Vagina (tissue), 2 donors: Measurements from ENCODE around the gene GNRH2.

Experiments used
- POLR2AphosphoS5 ChIP-seq, 2 donors: sonication (generic); formaldehyde crosslinking; IDR thresholded peaks; one replicate each; pipeline ENCODE4 v1.9.0; 2017; ENCODE audit warnings: antibody characterized with exemption in 2 of 2, mild to moderate bottlenecking in 2 of 2, low read depth in 1 of 2; ENCODE audit not compliant: insufficient read depth in 1 of 2
- TF ChIP-seq, protein P1 (sequence below), 3 experiments: fragments of 450-650 bp in 2 of 3; fragments of 200-600 bp in 1 of 3; sonication (generic) in 1 of 3; IDR thresholded peaks; one replicate each; pipeline ENCODE4 v1.5.1; 2017 to 2019; ENCODE audit warnings: antibody characterized with exemption in 3 of 3, mild to moderate bottlenecking in 2 of 3, moderate library complexity in 2 of 3

DNA sequence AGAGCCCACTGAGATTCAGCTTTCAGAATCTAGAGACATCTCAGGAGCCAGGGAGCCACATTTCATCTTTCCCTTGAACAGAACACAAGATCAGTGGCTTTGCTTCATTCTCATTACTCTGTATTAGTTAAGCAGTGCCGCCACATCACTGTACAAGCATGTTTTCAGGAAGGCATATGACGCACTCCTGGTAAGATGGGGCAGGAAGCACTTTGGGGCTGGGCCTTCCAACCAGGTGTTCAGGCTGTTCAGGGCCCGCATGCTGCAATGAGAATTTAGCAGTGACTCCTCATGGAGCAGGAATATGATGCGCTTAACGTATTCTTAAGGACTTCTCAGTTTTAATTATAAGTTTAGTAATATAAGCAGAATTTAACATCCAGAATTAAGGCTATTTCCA lies 29.7 kb upstream of the GNRH2 start:
- TF ChIP-seq, protein P1, sequence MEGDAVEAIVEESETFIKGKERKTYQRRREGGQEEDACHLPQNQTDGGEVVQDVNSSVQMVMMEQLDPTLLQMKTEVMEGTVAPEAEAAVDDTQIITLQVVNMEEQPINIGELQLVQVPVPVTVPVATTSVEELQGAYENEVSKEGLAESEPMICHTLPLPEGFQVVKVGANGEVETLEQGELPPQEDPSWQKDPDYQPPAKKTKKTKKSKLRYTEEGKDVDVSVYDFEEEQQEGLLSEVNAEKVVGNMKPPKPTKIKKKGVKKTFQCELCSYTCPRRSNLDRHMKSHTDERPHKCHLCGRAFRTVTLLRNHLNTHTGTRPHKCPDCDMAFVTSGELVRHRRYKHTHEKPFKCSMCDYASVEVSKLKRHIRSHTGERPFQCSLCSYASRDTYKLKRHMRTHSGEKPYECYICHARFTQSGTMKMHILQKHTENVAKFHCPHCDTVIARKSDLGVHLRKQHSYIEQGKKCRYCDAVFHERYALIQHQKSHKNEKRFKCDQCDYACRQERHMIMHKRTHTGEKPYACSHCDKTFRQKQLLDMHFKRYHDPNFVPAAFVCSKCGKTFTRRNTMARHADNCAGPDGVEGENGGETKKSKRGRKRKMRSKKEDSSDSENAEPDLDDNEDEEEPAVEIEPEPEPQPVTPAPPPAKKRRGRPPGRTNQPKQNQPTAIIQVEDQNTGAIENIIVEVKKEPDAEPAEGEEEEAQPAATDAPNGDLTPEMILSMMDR (IDR thresholded peaks at IDR 0.05): no peak
- no peak for TF ChIP-seq POLR2AphosphoS5 (IDR thresholded peaks at IDR 0.05; ENCODE audit: insufficient read depth in 1 of 2, low read depth in 1 of 2)
